ENCODE measurements around the gene FXYD7. TPM values are rescaled to one million over a fixed set of nuclear protein-coding genes. Genes with fewer than 3 reads are reported as not detected.

FXYD7 gene
- total RNA-seq, 1 experiment from 2014 or later = not detected

GRCh38 chr19:35118268-35119020, 24.6 kb upstream of the FXYD7 start:
- Histone ChIP-seq H3K9ac (ENCODE audit: low read length) (no peak overlapping the region), H3K9me3 (ENCODE audit: low read length) (no peaks in the 10 kb centered on the region), H3K4me1 (ENCODE audit: insufficient read depth, low read length) (peaks cover 74% of the 10 kb centered on the region), H4K20me1 (ENCODE audit: low read length) (no peaks in the 10 kb centered on the region), H2AFZ (ENCODE audit: low read length) (no peak overlapping the region), H3K27me3 (ENCODE audit: low read length) (no peaks in the 10 kb centered on the region), H3K9me2 (replicated peaks; ENCODE audit: low read length) (no peaks in the 10 kb centered on the region), H3K4me2 (ENCODE audit: low read length) (peak overlapping the region; percentile 26; the same call in 1 of the 2 replicates), H3K79me2 (ENCODE audit: low read length) (peaks cover 23% of the 10 kb centered on the region), H3F3A (ENCODE audit: low read length, unreplicated experiment) (no peaks in the 10 kb centered on the region), H3K27ac (ENCODE audit: low read length) (peak overlapping the region; percentile 99; the same call in 1 of the 2 replicates), H3K4me3 (ENCODE audit: low read length) (no peak overlapping the region), H3K36me3 (ENCODE audit: low read depth, low read length) (peaks cover 3% of the 10 kb centered on the region; the same call in 1 of the 2 replicates)
- TF ChIP-seq EZH2phosphoT487 (IDR thresholded peaks at IDR 0.05; ENCODE audit: borderline replicate concordance, low read length) (no peak), CTCF (conservative IDR thresholded peaks at IDR 0.05; ENCODE audit: low read depth, low read length) (no peak), EZH2 (IDR thresholded peaks at IDR 0.05; ENCODE audit: low read length, unreplicated experiment) (no peak)
- ATAC-seq = no peak
- ChIA-PET POLR2A (ENCODE audit: unreplicated experiment) (interaction anchor here (0.6 kb wide), 1 partner anchor 30 kb away, joined by 13 read pairs; no protein-coding TSS in a partner anchor), CTCF (no interaction called here)
- DNase-seq = no peak
- intact Hi-C loops (cut with micrococcal nuclease) = no loop called here
- no TSS peak for BruUV-seq (replicated peaks)

GRCh38 chr19:35119091-35119490, 24.0 kb upstream of the FXYD7 start:
- no peaks in the 10 kb centered on the region for H3F3A ChIP-seq (ENCODE audit: low read length, unreplicated experiment)
- no peak overlapping the region for H3K4me3 ChIP-seq (ENCODE audit: low read length)
- TF ChIP-seq EZH2phosphoT487 (IDR thresholded peaks at IDR 0.05; ENCODE audit: borderline replicate concordance, low read length) = no peak
- no peak for TF ChIP-seq CTCF (conservative IDR thresholded peaks at IDR 0.05; ENCODE audit: low read depth, low read length)
- no peak for TF ChIP-seq EZH2 (IDR thresholded peaks at IDR 0.05; ENCODE audit: low read length, unreplicated experiment)
- peak overlapping the region; percentile 99 for H3K27ac ChIP-seq (ENCODE audit: low read length)
- H3K79me2 ChIP-seq (ENCODE audit: low read length) = peaks cover 23% of the 10 kb centered on the region
- H3K9me2 ChIP-seq (replicated peaks; ENCODE audit: low read length) = no peaks in the 10 kb centered on the region
- POLR2A ChIA-PET (ENCODE audit: unreplicated experiment) = no interaction called here
- H2AFZ ChIP-seq (ENCODE audit: low read length) = no peak overlapping the region
- H3K4me1 ChIP-seq (ENCODE audit: insufficient read depth, low read length) = peaks cover 79% of the 10 kb centered on the region
- H3K27me3 ChIP-seq (ENCODE audit: low read length) = no peaks in the 10 kb centered on the region
- CTCF ChIA-PET = no interaction called here
- H3K36me3 ChIP-seq (ENCODE audit: low read depth, low read length) = peaks cover 3% of the 10 kb centered on the region; the same call in 1 of the 2 replicates
- intact Hi-C loops (cut with micrococcal nuclease) = no loop called here
- no peak for DNase-seq
- H4K20me1 ChIP-seq (ENCODE audit: low read length) = no peaks in the 10 kb centered on the region
- ATAC-seq = no peak
- H3K9ac ChIP-seq (ENCODE audit: low read length) = no peak overlapping the region
- BruUV-seq (replicated peaks) = no TSS peak
- H3K9me3 ChIP-seq (ENCODE audit: low read length) = no peaks in the 10 kb centered on the region
- H3K4me2 ChIP-seq (ENCODE audit: low read length) = no peak overlapping the region

- ATAC-seq (no peak), DNase-seq (no peak)
- no peaks in the 10 kb centered on the region for H4K20me1 ChIP-seq (ENCODE audit: low read length)
- no TSS peak for BruUV-seq (replicated peaks)
- no peak overlapping the region for H3K4me3 ChIP-seq (ENCODE audit: low read length)
- H3K79me2 ChIP-seq (ENCODE audit: low read length) = peaks cover 23% of the 10 kb centered on the region
- peak overlapping the region; percentile 83 for H3K4me2 ChIP-seq (ENCODE audit: low read length)
- intact Hi-C loops (cut with micrococcal nuclease) = no loop called here
- H3K9me2 ChIP-seq (replicated peaks; ENCODE audit: low read length) = no peaks in the 10 kb centered on the region
- H2AFZ ChIP-seq (ENCODE audit: low read length) = no peak overlapping the region
- no peaks in the 10 kb centered on the region for H3F3A ChIP-seq (ENCODE audit: low read length, unreplicated experiment)
- peak overlapping the region; percentile 99 for H3K27ac ChIP-seq (ENCODE audit: low read length)
- H3K9ac ChIP-seq (ENCODE audit: low read length) = peak overlapping the region; percentile 89
- CTCF ChIA-PET = no interaction called here
- H3K4me1 ChIP-seq (ENCODE audit: insufficient read depth, low read length) = peaks cover 80% of the 10 kb centered on the region
- no peaks in the 10 kb centered on the region for H3K27me3 ChIP-seq (ENCODE audit: low read length)
- TF ChIP-seq EZH2 (IDR thresholded peaks at IDR 0.05; ENCODE audit: low read length, unreplicated experiment) = no peak
- no peak for TF ChIP-seq EZH2phosphoT487 (IDR thresholded peaks at IDR 0.05; ENCODE audit: borderline replicate concordance, low read length)
- no peak for TF ChIP-seq CTCF (conservative IDR thresholded peaks at IDR 0.05; ENCODE audit: low read depth, low read length)
- POLR2A ChIA-PET (ENCODE audit: unreplicated experiment) = no interaction called here
- H3K9me3 ChIP-seq (ENCODE audit: low read length) = no peaks in the 10 kb centered on the region
- peaks cover 3% of the 10 kb centered on the region; the same call in 1 of the 2 replicates for H3K36me3 ChIP-seq (ENCODE audit: low read depth, low read length)
Measured at GRCh38 chr19:35119578-35120155, 23.4 kb upstream of the FXYD7 start.
